Coronary artery (tissue), 2 donors: ENCODE data around the gene BMPR2.
A peak's percentile ranks its signal among the peaks of the same experiment; 100 is the strongest.
"Not testable (repeated sequence)": the region's sequence is repeated elsewhere in the genome, so short reads cannot be mapped to it uniquely, and the experiment has no call there.

Source experiments
- DNase-seq: peaks from one replicate; pipeline ENCODE4 v3.0.0-alpha.2; 2017; ENCODE audit warnings: low spot score
- H3K27ac ChIP-seq, 2 donors: fragments of 200-600 bp; sonication (generic); one replicate each; pipeline ENCODE4 v1.5.1; 2016 to 2019
- H3K4me3 ChIP-seq: fragments of 200-600 bp; sonication (generic); 2 replicates; pipeline ENCODE4 v1.5.1; 2016; ENCODE audit warnings: mild to moderate bottlenecking, moderate library complexity
- CTCF ChIP-seq: fragments of 200-600 bp; sonication (generic); IDR thresholded peaks from one replicate; pipeline ENCODE4 v1.5.1; 2019; ENCODE audit warnings: antibody characterized with exemption

Gene BMPR2

GRCh38 chr2:202432776-202433175 lies 56.6 kb downstream of the BMPR2 start:
- no peak for DNase-seq
- Histone ChIP-seq H3K4me3 (no peak overlapping the region), H3K27ac (no peak overlapping the region)
- no peak for TF ChIP-seq CTCF

GRCh38 chr2:202434472-202434871 lies 58.3 kb downstream of the BMPR2 start:
- Histone ChIP-seq H3K27ac (no peak overlapping the region), H3K4me3 (no peak overlapping the region)
- DNase-seq = no peak
- no peak for TF ChIP-seq CTCF

- H3K27ac ChIP-seq = peak overlapping the region; percentile 52 to 69
These were observed 60.5 kb downstream of the BMPR2 start for GRCh38 chr2:202436626-202437025.

GRCh38 chr2:202440117-202440516 lies 64.0 kb downstream of the BMPR2 start:
- DNase-seq, H3K4me3 ChIP-seq, H3K27ac ChIP-seq: not testable (repeated sequence)

More at GRCh38 chr2:202436626-202437025, 60.5 kb downstream of the BMPR2 start:
- TF ChIP-seq CTCF = no peak
- no peak overlapping the region for H3K4me3 ChIP-seq
- DNase-seq = no peak

- H3K4me3 ChIP-seq = no peak overlapping the region
- no peak for TF ChIP-seq CTCF
- DNase-seq = no peak
- no peak overlapping the region for H3K27ac ChIP-seq
These were observed 66.8 kb downstream of the BMPR2 start for GRCh38 chr2:202442882-202443281.

- no peak for TF ChIP-seq CTCF
- no peak overlapping the region for H3K27ac ChIP-seq
- no peak for DNase-seq
- H3K4me3 ChIP-seq = no peak overlapping the region
These were observed 67.9 kb downstream of the BMPR2 start for GRCh38 chr2:202444000-202444399.

- Histone ChIP-seq H3K4me3 (no peak overlapping the region), H3K27ac (peak overlapping the region in 1 of 2 donors; percentile 63)
- TF ChIP-seq CTCF = no peak
- no peak for DNase-seq
These were observed 73.2 kb downstream of the BMPR2 start for GRCh38 chr2:202449344-202449743.

- no peak for DNase-seq
- Histone ChIP-seq H3K4me3 (no peak overlapping the region), H3K27ac (no peak overlapping the region)
- no peak for TF ChIP-seq CTCF
These were observed 74.7 kb downstream of the BMPR2 start for GRCh38 chr2:202450785-202451184.
